ENCODE results near the gene AWAT1.
"Not testable (repeated sequence)": the region's sequence is repeated elsewhere in the genome, so short reads cannot be mapped to it uniquely, and the experiment has no call there.

AWAT1 gene

DNA sequence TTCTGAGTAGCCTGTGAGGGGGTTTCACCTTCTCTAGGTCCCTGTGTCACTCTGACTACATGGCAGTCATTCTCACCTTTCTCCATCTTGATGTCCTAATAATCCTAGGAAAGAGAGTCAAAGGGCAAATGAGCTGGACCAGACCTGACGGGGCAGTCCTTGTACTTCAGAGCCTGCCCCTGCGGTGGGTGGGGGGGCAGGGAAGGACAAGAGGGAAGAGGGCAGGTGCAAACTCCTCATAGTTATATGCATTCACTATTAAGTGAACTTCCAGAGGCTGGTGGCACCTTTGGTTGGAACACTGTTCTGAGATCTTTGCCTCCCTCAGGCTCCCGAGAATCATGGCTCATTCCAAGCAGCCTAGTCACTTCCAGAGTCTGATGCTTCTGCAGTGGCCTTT, at the start of gene AWAT1:
TSS of gene AWAT1 (plus strand) at position 301 of the 400 bp plus-strand sequence. CDS start at position 342, 41 bp downstream.
- no peak for DNase-seq

GRCh38 chrX:70190225-70190624, 44.2 kb upstream of the AWAT1 start:
- no peak for DNase-seq

GRCh38 chrX:70196961-70197720, 37.3 kb upstream of the AWAT1 start:
- DNase-seq: peak; percentile 49

DNA sequence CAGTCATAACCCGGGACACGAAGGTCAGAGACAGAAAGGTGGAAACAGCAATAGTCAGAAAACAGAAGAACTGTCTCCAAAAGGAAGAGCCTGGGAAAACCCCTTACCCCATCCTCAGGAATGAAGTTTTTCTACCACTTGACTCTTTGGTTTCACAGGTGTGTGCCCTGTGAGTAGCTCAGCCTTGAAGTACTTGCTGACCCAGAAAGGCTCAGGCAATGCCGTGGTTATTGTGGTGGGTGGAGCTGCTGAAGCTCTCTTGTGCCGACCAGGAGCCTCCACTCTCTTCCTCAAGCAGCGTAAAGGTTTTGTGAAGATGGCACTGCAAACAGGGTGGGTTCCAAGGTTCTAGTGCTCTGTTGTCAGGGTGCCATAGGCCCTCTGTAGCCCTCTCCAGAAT, 32.7 kb upstream of the AWAT1 start:
- no peak for DNase-seq

GRCh38 chrX:70208479-70208878, 26.0 kb upstream of the AWAT1 start:
- DNase-seq: no peak

- not testable (repeated sequence) for DNase-seq
Measured at GRCh38 chrX:70209570-70209969, 24.9 kb upstream of the AWAT1 start.

GRCh38 chrX:70219938-70220764, 14.3 kb upstream of the AWAT1 start:
- no peak for DNase-seq

DNA sequence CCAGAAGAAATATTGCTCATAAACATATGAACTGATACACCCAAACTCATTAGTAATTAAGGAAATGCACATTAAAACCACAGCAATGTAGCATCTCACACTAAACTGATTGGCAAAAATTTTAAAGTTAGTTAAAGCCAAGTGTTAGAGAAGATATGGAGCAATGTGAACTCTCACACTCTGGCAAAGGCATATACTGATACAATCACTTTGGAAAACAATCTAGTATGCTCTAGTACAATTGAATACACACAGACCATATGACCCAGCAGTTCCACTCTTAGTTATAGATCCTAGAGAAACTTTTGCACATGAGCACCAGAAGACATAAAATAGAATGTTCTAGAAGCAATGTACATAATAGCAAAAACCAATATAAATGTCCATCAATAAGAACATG, 8.4 kb upstream of the AWAT1 start:
- no peak for DNase-seq

DNA sequence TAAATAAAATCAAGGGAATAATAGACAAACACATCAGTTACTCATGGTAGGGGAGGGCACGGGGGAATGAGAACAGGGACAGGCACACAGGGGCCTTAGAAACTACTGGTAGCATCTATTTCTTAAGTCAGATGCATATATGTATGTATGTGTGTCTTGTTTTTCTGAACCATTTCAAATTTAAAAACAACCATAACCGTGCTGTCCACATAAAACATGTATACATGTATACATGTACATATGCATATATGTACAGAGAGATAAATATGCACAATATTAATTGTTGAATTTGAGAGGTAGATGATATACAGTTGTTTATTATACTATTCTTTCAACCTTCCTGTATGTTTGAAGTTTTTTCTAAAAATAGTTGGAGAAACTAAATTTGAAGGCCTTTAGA, 7.8 kb upstream of the AWAT1 start:
- no peak for DNase-seq

DNA sequence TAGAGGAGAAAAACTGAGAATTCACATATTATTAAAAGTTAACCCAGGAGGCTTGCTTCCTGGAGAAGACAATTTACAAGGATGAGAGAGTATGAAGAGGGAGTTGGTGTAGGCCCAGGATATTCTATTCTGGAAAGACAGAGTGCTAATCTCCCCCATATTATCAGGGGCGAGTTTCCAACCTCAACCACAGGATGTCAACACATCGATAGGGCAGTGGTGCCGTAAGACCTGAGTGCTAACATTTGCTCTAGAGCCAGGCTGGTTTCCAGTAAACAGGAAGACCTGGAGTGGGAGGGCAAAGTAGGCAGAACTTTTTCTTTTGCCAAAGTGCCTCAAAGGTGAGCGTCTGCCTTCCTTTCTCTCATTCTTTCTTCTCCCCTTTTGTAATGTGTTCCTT, 2.8 kb upstream of the AWAT1 start:
- DNase-seq: no peak

DNA sequence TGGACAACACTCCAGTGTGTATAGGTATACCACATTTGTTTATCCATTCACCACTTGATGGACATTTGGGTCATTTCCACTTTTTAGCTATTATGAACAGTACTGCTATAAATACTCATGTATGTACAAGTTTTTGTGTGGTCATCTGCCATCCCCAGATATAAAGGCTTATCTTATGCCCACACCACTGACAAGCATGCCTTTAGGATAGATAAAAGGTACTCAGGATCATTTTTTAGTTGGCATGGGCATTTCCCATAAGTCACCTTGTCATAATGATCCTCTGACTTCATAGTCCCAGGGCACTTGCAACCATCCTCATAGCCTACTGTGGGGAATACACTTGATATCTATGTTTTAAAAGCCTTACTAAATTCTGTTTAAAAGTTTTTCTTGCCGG, 6.3 kb downstream of the AWAT1 start:
- DNase-seq: no peak

- DNase-seq: no peak
Measured at GRCh38 chrX:70241501-70241900, 7.0 kb downstream of the AWAT1 start.

- not testable (repeated sequence) for DNase-seq
Measured at GRCh38 chrX:70243601-70244000, 9.1 kb downstream of the AWAT1 start.

DNA sequence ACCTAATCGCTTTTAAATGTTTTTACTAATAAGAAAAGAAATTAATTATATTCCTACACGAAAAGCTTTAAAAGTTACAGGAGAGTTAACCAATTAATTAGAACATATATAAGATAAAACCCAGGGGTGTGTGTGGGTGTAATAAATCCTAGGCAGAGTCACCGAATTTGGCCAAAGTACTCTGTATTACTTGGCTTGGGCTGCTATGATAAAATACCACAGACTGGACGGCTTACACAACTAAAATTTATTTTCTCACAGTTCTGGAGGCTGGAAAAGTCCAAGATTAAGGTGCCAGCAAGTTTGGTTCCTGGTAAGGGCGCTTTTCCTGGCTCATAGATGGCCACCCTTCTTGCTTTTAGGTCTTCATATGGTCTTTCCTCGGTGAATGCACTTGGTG, 10.4 kb downstream of the AWAT1 start:
- no peak for DNase-seq

DNA sequence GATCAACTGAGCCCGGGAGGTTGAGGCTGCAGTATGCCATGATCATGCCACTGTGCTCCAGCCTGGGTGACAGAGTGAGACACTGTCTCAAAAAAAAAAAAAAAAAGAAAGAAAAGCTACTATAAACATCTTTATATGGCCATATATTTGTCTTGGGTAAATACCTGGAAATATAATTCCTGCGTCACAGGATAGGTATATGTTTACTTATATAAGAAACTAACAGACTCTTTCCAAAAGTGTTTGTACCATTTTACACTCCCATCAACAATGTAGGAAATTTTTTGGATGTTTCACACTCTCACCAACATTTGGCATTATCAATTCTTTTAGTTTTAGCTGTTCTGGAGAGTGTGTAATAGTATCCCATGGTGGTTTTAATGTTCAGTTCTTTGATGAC, 12.8 kb downstream of the AWAT1 start:
- DNase-seq: no peak

- DNase-seq: no peak
Measured at GRCh38 chrX:70252491-70252890, 18.0 kb downstream of the AWAT1 start.

GRCh38 chrX:70253377-70254062, 19.1 kb downstream of the AWAT1 start:
- no peak for DNase-seq

- no peak for DNase-seq
Measured at GRCh38 chrX:70254063-70254400, 19.6 kb downstream of the AWAT1 start.

GRCh38 chrX:70254909-70255308, 20.5 kb downstream of the AWAT1 start:
- no peak for DNase-seq

GRCh38 chrX:70255452-70255851, 21.0 kb downstream of the AWAT1 start:
- no peak for DNase-seq

GRCh38 chrX:70257423-70258288, 23.2 kb downstream of the AWAT1 start:
- no peak for DNase-seq

- DNase-seq: no peak
Measured at GRCh38 chrX:70260104-70260503, 25.6 kb downstream of the AWAT1 start, which contains the start of gene P2RY4. TSS of gene P2RY4 (minus strand) at chrX:70260204. CDS start at chrX:70259624, 580 bp downstream.

Data from CD4-positive, alpha-beta T cell treated with Interleukin-15 for 1 hour (primary cell).